NT2/D1 (cell line): Measurements from ENCODE around the gene SNX7.

Source experiments
- SUZ12 ChIP-seq: IDR thresholded peaks from 2 replicates; pipeline ENCODE4 v1.6.1; 2011; ENCODE audit not compliant: insufficient read length, insufficient read depth; ENCODE audit errors: extremely low read depth
- YY1 ChIP-seq: IDR thresholded peaks from 2 replicates; pipeline ENCODE4 v1.6.1; 2011; ENCODE audit not compliant: insufficient read length, insufficient read depth
- ZNF274 ChIP-seq: IDR thresholded peaks from 2 replicates; pipeline ENCODE4 v1.6.1; 2011; ENCODE audit warnings: mild to moderate bottlenecking, low read depth, low read length

DNA sequence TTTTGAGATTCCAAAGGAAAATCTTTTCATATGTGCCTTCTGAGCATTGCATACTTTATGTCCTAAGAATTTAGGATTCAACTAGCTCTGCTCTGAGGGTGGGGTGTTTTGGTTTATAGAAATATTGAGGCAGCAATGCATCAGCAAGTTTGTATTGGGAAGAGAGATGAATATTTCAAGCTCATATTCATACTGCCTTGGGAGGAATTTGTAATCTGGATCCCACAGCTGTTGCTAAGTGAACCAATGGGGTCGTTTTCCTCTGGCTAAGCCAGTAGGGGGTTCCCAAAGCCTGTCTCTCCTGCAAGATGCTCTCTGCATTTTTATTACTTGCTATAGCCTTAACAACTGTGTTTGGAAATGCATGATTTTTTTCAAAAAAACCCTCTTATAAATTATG lies 130.6 kb downstream of the SNX7 start:
- TF ChIP-seq SUZ12: no peak
- TF ChIP-seq ZNF274: no peak
- no peak for TF ChIP-seq YY1
